CD8-positive, alpha-beta memory T cell (primary cell): ENCODE measurements around the gene MAST4. TPM values are rescaled to one million over a fixed set of nuclear protein-coding genes. Genes with fewer than 3 reads are reported as not detected.

ENCODE experiments used
- CTCF ChIA-PET: fragments of 350-600 bp; sonication (Branson Sonifier 250); formaldehyde crosslinking; loops from one replicate; lab custom pipeline; 2021; ENCODE audit warnings: antibody characterized with exemption; lab: Charles Lee
- POLR2A ChIA-PET: fragments of 350-600 bp; sonication (Branson Sonifier 250); formaldehyde crosslinking; loops from one replicate; lab custom pipeline; 2021; ENCODE audit warnings: antibody characterized with exemption; lab: Charles Lee
- DNase-seq, 5 donors: peaks; one replicate each; pipeline versions ENCODE4 v3.0.0 to v3.0.0-alpha.2; 2020 to 2022; ENCODE audit warnings: mixed read lengths in 1 of 5
- H3K27ac ChIP-seq: one replicate; pipeline ENCODE4 v1.7.0; 2013; ENCODE audit warnings: low read depth, mild to moderate bottlenecking, low read length, moderate library complexity
- H3K27me3 ChIP-seq: 2 replicates; pipeline ENCODE4 v1.7.0; 2013; ENCODE audit warnings: low read length, mild to moderate bottlenecking; ENCODE audit not compliant: insufficient read depth, poor library complexity, severe bottlenecking
- H3K36me3 ChIP-seq: 2 replicates; pipeline ENCODE4 v1.7.0; 2013; ENCODE audit warnings: mild to moderate bottlenecking, low read length, moderate library complexity; ENCODE audit not compliant: insufficient read depth
- H3K4me1 ChIP-seq: 2 replicates; pipeline ENCODE4 v1.7.0; 2013; ENCODE audit warnings: mild to moderate bottlenecking, low read length, moderate library complexity; ENCODE audit not compliant: insufficient read depth
- H3K4me3 ChIP-seq: 2 replicates; pipeline ENCODE4 v1.7.0; 2013; ENCODE audit warnings: mild to moderate bottlenecking, low read length
- H3K9me3 ChIP-seq: 2 replicates; pipeline ENCODE4 v1.7.0; 2013; ENCODE audit warnings: mild to moderate bottlenecking, low read length
- H3K27ac Mint-ChIP-seq, 8 donors: one replicate each; pipeline ENCODE4 v1.8.0; 2020 to 2021; ENCODE audit warnings: mixed read lengths in 8 of 8, mild to moderate bottlenecking in 6 of 8, inconsistent platforms in 3 of 8, moderate library complexity in 3 of 8
- H3K27me3 Mint-ChIP-seq, 2 donors: one replicate each; pipeline ENCODE4 v1.8.0; 2020 to 2021; ENCODE audit warnings: mixed read lengths in 2 of 2, mild to moderate bottlenecking in 1 of 2, moderate library complexity in 1 of 2
- H3K36me3 Mint-ChIP-seq, 3 donors: one replicate each; pipeline ENCODE4 v1.8.0; 2020 to 2021; ENCODE audit warnings: mixed read lengths in 3 of 3, inconsistent platforms in 1 of 3, mild to moderate bottlenecking in 1 of 3
- H3K4me1 Mint-ChIP-seq, 3 donors: one replicate each; pipeline ENCODE4 v1.8.0; 2020 to 2021; ENCODE audit warnings: mixed read lengths in 3 of 3, inconsistent platforms in 1 of 3, mild to moderate bottlenecking in 1 of 3
- H3K4me3 Mint-ChIP-seq, 7 donors: one replicate each; pipeline ENCODE4 v1.8.0; 2020 to 2021; ENCODE audit warnings: mixed read lengths in 7 of 7, mild to moderate bottlenecking in 6 of 7, moderate library complexity in 4 of 7, inconsistent platforms in 2 of 7
- H3K9me3 Mint-ChIP-seq, 5 donors: one replicate each; pipeline ENCODE4 v1.8.0; 2020 to 2022; ENCODE audit warnings: mixed read lengths in 5 of 5, mild to moderate bottlenecking in 3 of 5, moderate library complexity in 2 of 5, inconsistent platforms in 1 of 5
- polyA plus RNA-seq: library from polyadenylated mRNA; unstranded; fragments of 300-500 nt; fragmentation: Illumina TruSeq; gene quantifications from one replicate; pipeline ENCODE4 v1.2.3, GENCODE V29; 2021
- total RNA-seq, 2 experiments: library from RNA; stranded (reverse); gene quantifications; one replicate each; pipeline ENCODE4 v1.2.3, GENCODE V29; 2021

MAST4 gene
- total and polyA plus RNA-seq, 3 experiments from 2014 or later = 5.0 to 7.2 (median 6.5) TPM

GRCh38 chr5:66697796-66698564 is 101.8 kb downstream of the MAST4 start:
- H3K27me3 Mint-ChIP-seq = peaks cover 3 to 26% of the 10 kb centered on the region in 2 donors
- no peak overlapping the region for H3K27ac ChIP-seq
- H3K27me3 ChIP-seq = no peaks in the 10 kb centered on the region
- no peaks in the 10 kb centered on the region for H3K36me3 ChIP-seq
- H3K4me3 Mint-ChIP-seq = no peak overlapping the region
- no peaks in the 10 kb centered on the region for H3K4me1 ChIP-seq
- H3K27ac Mint-ChIP-seq = no peak overlapping the region
- no peaks in the 10 kb centered on the region for H3K36me3 Mint-ChIP-seq
- no peaks in the 10 kb centered on the region for H3K9me3 ChIP-seq
- H3K4me1 Mint-ChIP-seq = no peaks in the 10 kb centered on the region
- ChIA-PET CTCF (no interaction called here), POLR2A (no interaction called here)
- no peak for DNase-seq
- no peak overlapping the region for H3K4me3 ChIP-seq
- peaks cover 0 to 6% (median 3%) of the 10 kb centered on the region in 5 donors for H3K9me3 Mint-ChIP-seq

GRCh38 chr5:66701244-66701643 is 105.1 kb downstream of the MAST4 start:
- Histone ChIP-seq H3K4me3 (no peak overlapping the region), H3K4me1 (no peaks in the 10 kb centered on the region), H3K36me3 (no peaks in the 10 kb centered on the region), H3K27me3 (no peaks in the 10 kb centered on the region), H3K9me3 (no peaks in the 10 kb centered on the region), H3K27ac (no peak overlapping the region)
- ChIA-PET CTCF (no interaction called here), POLR2A (no interaction called here)
- Mint-ChIP-seq H3K27ac (no peak overlapping the region), H3K4me3 (no peak overlapping the region), H3K4me1 (no peaks in the 10 kb centered on the region), H3K9me3 (peaks cover 0 to 3% (median 0%) of the 10 kb centered on the region in 5 donors), H3K36me3 (no peaks in the 10 kb centered on the region), H3K27me3 (peaks cover 6 to 17% of the 10 kb centered on the region in 2 donors)
- no peak for DNase-seq

DNA sequence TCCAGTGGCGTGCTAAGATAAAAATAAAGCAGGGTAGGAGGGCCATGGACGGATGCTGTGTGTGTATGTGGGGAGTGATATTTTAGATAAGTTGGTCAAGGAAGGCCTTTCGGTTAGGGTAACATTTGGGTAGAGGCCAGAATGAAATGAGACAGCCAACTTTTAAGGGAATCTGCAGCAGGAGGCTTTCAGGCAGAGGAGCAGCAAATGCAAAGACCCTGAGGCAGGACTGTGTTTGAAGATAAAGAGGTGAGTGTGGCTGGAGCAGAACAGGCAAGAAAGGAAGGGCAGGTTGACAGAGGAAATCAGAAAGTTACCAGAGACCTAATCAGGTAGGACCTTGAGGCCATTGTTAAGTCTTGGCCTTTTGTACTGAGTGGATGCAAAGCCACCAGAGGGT is 106.2 kb downstream of the MAST4 start:
- peaks cover 6 to 17% of the 10 kb centered on the region in 2 donors for H3K27me3 Mint-ChIP-seq
- POLR2A ChIA-PET = no interaction called here
- DNase-seq = no peak

DNA sequence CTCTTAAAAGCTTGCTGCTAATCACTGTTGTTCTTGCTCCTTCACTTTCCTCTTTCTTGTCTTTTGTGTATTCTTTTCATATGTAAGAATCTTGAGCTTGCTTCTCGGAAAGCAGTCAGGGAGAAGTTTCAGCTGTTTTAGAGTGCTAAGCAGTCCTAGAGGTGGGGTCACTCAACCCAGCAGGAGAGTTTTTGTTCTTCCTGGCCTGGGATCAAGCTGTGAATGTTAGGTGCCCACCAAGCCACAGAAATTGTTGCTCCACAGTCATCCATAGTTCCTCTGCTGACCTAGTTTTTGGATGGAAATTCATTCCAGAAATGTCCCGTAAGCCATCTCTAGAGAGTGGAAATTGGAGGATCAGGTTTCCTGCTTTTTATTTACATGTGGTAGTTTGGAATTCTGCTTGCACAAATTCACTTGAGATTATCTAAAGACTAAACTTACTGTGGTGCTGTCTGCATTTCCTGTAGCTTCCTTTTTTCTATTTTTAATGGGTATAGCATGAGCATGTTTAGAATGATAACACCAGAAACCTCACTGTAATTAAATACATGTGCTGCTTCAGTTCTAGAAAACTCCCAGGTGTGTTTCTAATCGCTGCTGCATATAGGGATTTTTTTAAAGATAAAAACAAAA is 108.7 kb downstream of the MAST4 start:
- H3K27ac ChIP-seq = no peak overlapping the region
- H3K4me3 Mint-ChIP-seq = no peak overlapping the region
- no peaks in the 10 kb centered on the region for H3K36me3 Mint-ChIP-seq
- H3K9me3 Mint-ChIP-seq = no peaks in the 10 kb centered on the region
- no peaks in the 10 kb centered on the region for H3K4me1 ChIP-seq
- no peak for DNase-seq
- POLR2A ChIA-PET = no interaction called here
- no peaks in the 10 kb centered on the region for H3K4me1 Mint-ChIP-seq
- peaks cover 5% of the 10 kb centered on the region in 2 donors for H3K27me3 Mint-ChIP-seq
- H3K9me3 ChIP-seq = no peaks in the 10 kb centered on the region
- no peaks in the 10 kb centered on the region for H3K27me3 ChIP-seq
- H3K36me3 ChIP-seq = no peaks in the 10 kb centered on the region
- no peak overlapping the region for H3K27ac Mint-ChIP-seq
- CTCF ChIA-PET = no interaction called here
- no peak overlapping the region for H3K4me3 ChIP-seq

More for the DNA sequence above, 106.2 kb downstream of the MAST4 start:
- no peaks in the 10 kb centered on the region for H3K9me3 ChIP-seq
- H3K4me1 ChIP-seq = no peaks in the 10 kb centered on the region
- H3K4me3 ChIP-seq = no peak overlapping the region
- Mint-ChIP-seq H3K4me1 (no peaks in the 10 kb centered on the region), H3K9me3 (peaks cover 0 to 3% (median 0%) of the 10 kb centered on the region in 5 donors), H3K36me3 (no peaks in the 10 kb centered on the region), H3K27ac (no peak overlapping the region), H3K4me3 (no peak overlapping the region)
- CTCF ChIA-PET = no interaction called here
- H3K27ac ChIP-seq = no peak overlapping the region
- H3K36me3 ChIP-seq = no peaks in the 10 kb centered on the region
- H3K27me3 ChIP-seq = no peaks in the 10 kb centered on the region

DNA sequence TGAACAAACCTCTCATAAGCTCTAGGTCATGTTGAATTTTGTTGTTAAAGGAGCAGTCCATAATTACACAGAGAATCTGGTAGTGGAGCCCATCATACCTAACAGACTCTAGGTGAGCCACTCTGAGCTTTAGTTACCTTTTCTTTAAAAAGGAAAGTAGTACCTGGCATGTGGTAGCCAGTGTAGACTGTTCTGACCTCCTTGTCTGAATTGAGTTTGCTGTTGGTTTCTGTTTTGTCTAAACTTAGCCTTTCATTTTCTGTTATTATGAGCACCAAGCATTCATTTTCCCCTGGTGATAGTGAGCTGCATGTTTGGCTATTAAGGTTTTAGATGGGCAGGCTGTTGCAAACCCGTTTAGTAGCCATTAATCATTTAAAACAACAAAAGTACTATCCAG is 112.2 kb downstream of the MAST4 start:
- ChIA-PET POLR2A (no interaction called here), CTCF (no interaction called here)
- Mint-ChIP-seq H3K27me3 (peaks cover 3 to 5% of the 10 kb centered on the region in 2 donors), H3K9me3 (peaks cover 6 to 12% (median 9%) of the 10 kb centered on the region in 5 donors), H3K36me3 (peaks cover 0 to 2% (median 0%) of the 10 kb centered on the region in 3 donors), H3K27ac (no peak overlapping the region), H3K4me3 (no peak overlapping the region), H3K4me1 (no peaks in the 10 kb centered on the region)
- Histone ChIP-seq H3K4me3 (no peak overlapping the region), H3K9me3 (no peaks in the 10 kb centered on the region), H3K27ac (no peak overlapping the region), H3K36me3 (no peaks in the 10 kb centered on the region), H3K27me3 (no peaks in the 10 kb centered on the region), H3K4me1 (no peaks in the 10 kb centered on the region)
- DNase-seq = no peak

DNA sequence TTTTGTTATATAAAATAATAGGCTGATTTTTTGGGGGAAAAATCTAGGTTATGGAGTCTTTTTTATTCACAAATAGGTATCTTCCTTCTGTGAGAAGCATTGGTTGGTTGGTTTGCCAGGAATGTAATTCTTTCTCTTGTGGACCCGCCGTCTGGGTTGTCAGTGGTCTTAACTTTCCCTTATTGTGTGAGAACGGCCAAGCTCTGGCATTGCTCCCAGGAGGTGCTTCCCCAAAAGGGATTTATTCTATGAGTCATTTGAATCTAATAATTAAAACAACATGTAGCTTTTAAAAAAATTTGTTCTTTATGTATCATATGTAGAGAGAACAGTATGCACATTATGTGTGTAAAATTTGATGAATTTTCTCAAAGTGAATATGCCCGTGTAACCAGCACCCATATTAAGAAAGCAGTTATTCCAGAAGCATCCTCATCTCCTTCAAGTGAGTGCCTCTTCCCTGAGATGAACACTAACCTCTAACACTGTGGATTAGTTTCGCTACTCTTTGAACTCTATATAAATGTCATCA is 114.4 kb downstream of the MAST4 start:
- H3K9me3 ChIP-seq = no peaks in the 10 kb centered on the region
- H3K36me3 Mint-ChIP-seq = peaks cover 0 to 2% (median 0%) of the 10 kb centered on the region in 3 donors
- H3K27me3 ChIP-seq = no peaks in the 10 kb centered on the region
- no peaks in the 10 kb centered on the region for H3K4me1 ChIP-seq
- H3K4me3 Mint-ChIP-seq = no peak overlapping the region
- H3K4me1 Mint-ChIP-seq = no peaks in the 10 kb centered on the region
- peaks cover 8 to 12% (median 9%) of the 10 kb centered on the region in 5 donors for H3K9me3 Mint-ChIP-seq
- POLR2A ChIA-PET = no interaction called here
- no peaks in the 10 kb centered on the region for H3K36me3 ChIP-seq
- DNase-seq = no peak
- H3K27me3 Mint-ChIP-seq = peaks cover 4 to 12% of the 10 kb centered on the region in 2 donors
- CTCF ChIA-PET = no interaction called here
- H3K27ac Mint-ChIP-seq = peak overlapping the region in 1 of 8 donors; percentile 61
- no peak overlapping the region for H3K27ac ChIP-seq
- H3K4me3 ChIP-seq = no peak overlapping the region

- H3K9me3 Mint-ChIP-seq = peaks cover 8 to 12% (median 9%) of the 10 kb centered on the region in 5 donors
- Histone ChIP-seq H3K36me3 (no peaks in the 10 kb centered on the region), H3K27me3 (no peaks in the 10 kb centered on the region), H3K27ac (no peak overlapping the region), H3K4me1 (no peaks in the 10 kb centered on the region), H3K9me3 (no peaks in the 10 kb centered on the region), H3K4me3 (no peak overlapping the region)
- H3K4me3 Mint-ChIP-seq = no peak overlapping the region
- no peak overlapping the region for H3K27ac Mint-ChIP-seq
- H3K4me1 Mint-ChIP-seq = no peaks in the 10 kb centered on the region
- POLR2A ChIA-PET = no interaction called here
- CTCF ChIA-PET = no interaction called here
- H3K27me3 Mint-ChIP-seq = peaks cover 4 to 12% of the 10 kb centered on the region in 2 donors
- peaks cover 0 to 2% (median 0%) of the 10 kb centered on the region in 3 donors for H3K36me3 Mint-ChIP-seq
- DNase-seq = no peak
Observed at GRCh38 chr5:66713998-66714397, 117.8 kb downstream of the MAST4 start.
